Measurements from ENCODE around the gene FAM120A.

DNA sequence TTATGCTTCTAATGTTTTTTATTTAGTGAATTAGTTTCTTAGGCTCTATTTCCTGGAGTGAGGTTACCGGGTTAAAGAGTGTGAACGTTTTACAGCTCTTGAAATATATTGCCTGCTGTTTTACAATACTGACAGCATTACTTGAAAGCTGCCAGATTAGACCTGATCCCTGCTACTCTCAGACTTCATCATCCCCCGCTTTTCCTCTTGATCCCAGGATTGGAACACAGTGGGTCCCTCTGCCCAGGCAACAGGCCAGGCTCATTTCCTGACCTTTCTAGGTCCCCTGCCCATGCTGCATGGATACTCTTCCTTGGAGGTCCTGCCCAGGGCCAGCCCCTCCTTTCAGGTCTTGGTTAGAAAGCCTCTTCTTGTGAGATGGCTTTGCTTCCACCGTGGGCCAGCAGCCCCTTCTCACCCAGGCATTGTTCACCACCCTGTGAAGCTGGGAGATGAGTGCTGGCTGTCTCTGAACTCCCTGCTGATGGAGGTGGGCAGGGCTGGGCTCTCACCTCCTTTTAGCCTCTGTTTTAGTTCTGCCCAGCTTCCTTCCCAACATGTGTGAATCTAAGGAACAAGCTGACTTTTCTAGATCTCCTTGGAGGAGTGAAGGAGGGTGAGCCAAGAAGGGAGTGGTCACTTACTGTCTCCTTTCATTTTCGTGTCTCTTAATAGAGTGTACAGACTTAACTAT lies 17.4 kb downstream of the FAM120A start:
- TF ChIP-seq, protein P1, sequence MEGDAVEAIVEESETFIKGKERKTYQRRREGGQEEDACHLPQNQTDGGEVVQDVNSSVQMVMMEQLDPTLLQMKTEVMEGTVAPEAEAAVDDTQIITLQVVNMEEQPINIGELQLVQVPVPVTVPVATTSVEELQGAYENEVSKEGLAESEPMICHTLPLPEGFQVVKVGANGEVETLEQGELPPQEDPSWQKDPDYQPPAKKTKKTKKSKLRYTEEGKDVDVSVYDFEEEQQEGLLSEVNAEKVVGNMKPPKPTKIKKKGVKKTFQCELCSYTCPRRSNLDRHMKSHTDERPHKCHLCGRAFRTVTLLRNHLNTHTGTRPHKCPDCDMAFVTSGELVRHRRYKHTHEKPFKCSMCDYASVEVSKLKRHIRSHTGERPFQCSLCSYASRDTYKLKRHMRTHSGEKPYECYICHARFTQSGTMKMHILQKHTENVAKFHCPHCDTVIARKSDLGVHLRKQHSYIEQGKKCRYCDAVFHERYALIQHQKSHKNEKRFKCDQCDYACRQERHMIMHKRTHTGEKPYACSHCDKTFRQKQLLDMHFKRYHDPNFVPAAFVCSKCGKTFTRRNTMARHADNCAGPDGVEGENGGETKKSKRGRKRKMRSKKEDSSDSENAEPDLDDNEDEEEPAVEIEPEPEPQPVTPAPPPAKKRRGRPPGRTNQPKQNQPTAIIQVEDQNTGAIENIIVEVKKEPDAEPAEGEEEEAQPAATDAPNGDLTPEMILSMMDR (IDR thresholded peaks at IDR 0.05): no peak
- TF ChIP-seq POLR2A (IDR thresholded peaks at IDR 0.05): no peak
- no peak for TF ChIP-seq POLR2AphosphoS5 (IDR thresholded peaks at IDR 0.05)

Measured in prostate gland (tissue), 2 donors.